OCI-LY7 (cell line): Measurements from ENCODE around the gene OR1K1.

Source experiments
- CTCF ChIP-seq: fragments of 200-600 bp; sonication (generic); conservative IDR thresholded peaks from 2 replicates; pipeline ENCODE4 v1.5.1; 2014; ENCODE audit warnings: mild to moderate bottlenecking, antibody characterized with exemption, low read length, moderate library complexity, mixed read lengths
- EZH2phosphoT487 ChIP-seq: fragments of 200-600 bp; sonication (generic); IDR thresholded peaks from 2 replicates; pipeline ENCODE4 v1.6.1; 2018; ENCODE audit warnings: low read depth, borderline replicate concordance, mild to moderate bottlenecking, mixed run types, antibody characterized with exemption, low read length, moderate library complexity, mixed read lengths

- no peak for TF ChIP-seq CTCF
- TF ChIP-seq EZH2phosphoT487 = no peak
These were observed 48.5 kb downstream of the OR1K1 start for GRCh38 chr9:122848256-122848943.
